Activated CD4-positive, alpha-beta T cell treated with anti-CD3 and anti-CD28 coated beads, Interleukin-2, amount 50 U/mL, for 1 hour (primary cell): ENCODE measurements around the gene EPHB1.

ENCODE experiments used
- DNase-seq: peaks from one replicate; pipeline ENCODE4 v3.0.0-alpha.2; 2020

The EPHB1 gene

GRCh38 chr3:134916276-134916961, 121.4 kb downstream of the EPHB1 start:
- no peak for DNase-seq

GRCh38 chr3:134917631-134918030, 122.6 kb downstream of the EPHB1 start:
- DNase-seq = no peak

GRCh38 chr3:134918441-134918840, 123.4 kb downstream of the EPHB1 start:
- no peak for DNase-seq

DNA sequence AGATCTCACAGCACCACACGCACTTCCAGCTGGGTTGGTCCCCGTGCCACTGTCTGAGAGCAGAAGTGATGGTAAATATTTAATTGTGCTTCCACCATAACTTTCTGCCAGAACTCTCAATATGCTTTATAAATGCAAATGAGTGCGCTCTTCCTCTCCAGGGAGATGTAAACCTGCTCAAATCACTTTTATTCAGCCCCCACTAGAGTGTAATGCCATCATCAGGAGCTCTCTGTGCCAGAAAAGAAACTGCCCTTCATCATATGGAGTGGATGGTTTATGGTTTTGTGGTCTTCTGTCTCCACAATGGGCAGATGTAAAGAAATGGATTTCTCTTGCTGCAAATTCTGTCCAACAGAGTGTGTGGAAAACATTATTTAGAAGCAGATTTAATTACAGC, 127.0 kb downstream of the EPHB1 start:
- no peak for DNase-seq

- no peak for DNase-seq
Observed at GRCh38 chr3:134922866-134923265, 127.8 kb downstream of the EPHB1 start.

DNA sequence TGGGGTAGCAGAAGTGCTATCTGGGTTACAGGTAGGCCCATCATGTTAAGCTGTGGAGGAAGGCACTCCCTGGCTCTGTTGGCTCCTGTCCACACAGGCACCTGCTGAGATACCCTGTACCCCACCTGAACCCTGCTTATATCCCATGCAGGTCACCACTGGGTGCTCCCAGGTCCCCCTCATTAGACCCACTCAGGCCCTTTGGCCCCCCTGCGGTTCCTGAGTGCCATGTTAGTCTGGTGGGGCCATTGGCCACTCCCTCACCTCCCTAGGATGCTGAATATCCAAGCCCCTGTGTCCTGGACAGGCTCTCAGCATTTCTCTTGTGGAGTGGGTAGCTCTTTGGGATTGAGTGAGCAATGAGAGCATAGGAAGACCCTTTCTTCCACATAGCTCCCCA, 128.2 kb downstream of the EPHB1 start:
- DNase-seq = no peak

DNA sequence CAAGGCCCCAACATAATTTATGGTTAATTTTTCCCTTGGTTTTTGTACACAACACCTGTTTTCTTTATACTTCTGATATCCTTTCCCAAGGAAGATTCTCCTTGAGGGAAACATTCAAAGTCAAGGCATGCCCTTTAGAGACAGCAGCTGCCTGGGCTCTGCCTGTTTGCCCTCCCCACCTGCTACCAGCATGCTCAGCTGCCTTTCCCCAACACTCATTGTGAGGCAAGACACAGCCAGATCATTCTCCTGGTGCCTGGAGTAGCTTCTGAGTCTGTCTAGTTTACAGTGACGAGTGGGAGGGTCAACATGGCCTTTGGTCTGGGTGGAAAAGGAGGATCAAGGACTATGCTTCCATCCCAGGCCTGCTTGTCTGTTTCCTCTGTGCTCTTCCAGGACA, 132.5 kb downstream of the EPHB1 start:
- DNase-seq = no peak

DNA sequence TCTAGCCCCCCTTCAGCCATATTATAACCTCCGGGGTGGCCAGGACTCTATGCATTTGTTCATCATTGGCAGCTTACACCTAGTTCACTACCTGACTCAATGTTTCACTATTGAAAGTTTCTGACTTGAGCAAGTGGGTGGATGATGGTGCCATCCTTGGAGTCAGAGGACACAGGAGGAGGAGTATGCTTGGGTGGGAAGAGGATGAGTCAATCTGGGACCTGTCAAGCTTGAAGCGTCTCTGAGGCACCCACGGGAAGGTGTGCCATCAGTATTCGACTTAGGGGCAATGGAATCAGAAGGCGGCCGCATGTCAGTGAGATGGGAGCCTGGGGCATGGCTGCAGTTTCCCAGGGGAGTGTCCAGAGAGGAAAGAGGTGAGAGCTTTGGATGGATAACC, 133.3 kb downstream of the EPHB1 start:
- no peak for DNase-seq

GRCh38 chr3:134928819-134929218, 133.8 kb downstream of the EPHB1 start:
- DNase-seq = no peak

- no peak for DNase-seq
Observed at GRCh38 chr3:134929976-134930375, 134.9 kb downstream of the EPHB1 start.

DNA sequence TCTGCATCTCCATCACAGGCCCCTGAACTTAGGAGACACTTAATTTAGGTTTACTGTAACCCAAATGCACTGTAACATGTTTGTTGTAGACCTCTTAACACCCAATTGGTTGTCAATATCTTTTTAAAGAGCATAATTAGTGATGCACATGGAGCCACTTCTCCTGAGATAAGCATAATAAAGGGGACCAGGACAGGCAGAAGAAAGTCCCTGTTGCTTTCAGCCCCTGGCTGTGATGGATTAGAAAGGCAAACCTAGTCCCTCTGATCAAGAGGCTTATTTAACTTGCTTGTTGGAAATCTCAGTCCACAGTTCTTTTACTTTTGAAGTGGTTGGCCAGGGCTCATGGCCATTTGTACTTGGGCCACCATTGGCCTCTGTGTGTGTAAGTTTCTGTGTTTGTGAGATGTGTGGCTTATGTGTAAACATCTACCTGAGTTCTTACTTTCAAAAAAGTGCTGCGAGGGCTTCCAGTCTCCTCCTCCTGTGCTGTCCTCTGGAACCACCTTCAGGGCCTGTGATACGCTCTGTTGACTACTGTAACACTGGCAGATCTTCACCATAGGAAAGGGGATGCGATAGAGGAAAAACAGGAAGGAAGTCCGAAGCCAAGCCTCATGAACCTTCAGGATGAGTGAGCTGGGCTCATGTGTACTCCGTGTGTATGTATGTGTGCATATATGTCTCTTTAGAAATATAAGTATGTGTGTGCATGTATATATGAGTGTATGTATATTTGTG, 136.2 kb downstream of the EPHB1 start:
- DNase-seq = no peak

- DNase-seq = no peak
Observed at GRCh38 chr3:134932035-134932434, 137.0 kb downstream of the EPHB1 start.

DNA sequence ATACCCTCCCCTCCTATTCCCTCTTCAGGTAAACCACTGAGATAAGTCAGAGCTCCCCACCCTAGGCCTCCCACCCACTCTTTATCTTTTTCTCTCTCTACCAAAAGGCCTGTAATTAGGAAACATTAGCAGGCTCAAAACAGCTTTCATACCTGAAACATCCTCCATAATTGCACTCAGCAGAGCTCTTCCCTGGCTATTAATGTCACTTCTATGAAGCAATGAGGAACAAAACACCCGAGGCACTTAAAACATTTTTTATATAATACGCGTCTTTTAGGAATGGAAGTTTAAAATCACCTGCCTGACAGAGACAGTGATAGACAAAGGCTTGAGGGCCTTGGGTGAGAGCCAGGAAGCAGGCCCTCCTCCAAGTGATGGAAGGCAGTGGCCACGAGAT, 138.9 kb downstream of the EPHB1 start:
- no peak for DNase-seq

GRCh38 chr3:134934933-134935332, 139.9 kb downstream of the EPHB1 start:
- DNase-seq = no peak

- DNase-seq = no peak
Observed at GRCh38 chr3:134937256-134938028, 142.4 kb downstream of the EPHB1 start.

DNA sequence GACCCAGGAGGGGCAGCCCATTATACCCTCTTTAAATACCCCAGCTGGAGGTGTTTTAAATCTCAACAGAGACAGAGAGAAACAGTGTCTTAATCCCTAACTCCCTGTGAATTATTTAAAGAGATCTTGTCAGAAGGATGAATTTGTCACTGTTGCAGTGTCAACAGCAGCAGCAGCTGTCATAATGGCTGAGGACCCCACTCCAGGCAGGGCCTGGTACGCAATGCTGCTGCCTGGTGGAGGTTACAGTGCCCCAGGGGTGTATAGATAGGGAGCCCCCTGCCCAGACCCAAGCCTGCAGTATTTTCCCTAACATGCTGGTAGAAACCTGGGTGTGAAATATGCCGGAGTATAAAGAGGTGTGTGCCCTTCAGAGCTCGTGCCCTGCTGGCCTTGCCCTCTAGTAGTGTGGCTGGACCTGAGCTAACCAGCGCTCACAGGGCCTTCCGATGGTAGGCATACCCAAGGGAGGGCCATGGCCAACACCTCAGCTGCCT, 143.0 kb downstream of the EPHB1 start:
- DNase-seq = no peak

DNA sequence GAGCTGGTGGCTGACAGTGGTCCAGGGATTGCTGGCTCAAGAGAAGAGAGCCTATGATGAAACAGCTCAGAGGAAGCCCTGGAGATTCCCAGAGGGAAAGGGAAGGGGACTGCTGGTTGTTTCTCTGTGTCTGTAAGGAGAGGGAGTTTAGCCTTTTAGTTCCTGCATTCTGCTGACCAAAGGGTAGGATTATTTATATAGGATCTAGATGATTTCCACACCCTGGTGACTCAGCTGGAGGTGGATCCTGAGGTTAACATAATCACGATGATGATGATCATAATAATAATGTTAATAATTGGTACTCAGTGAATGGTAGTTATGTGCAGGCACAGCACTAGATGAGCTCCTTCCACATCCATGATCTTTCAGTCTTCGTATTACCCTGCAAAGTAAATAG, 144.9 kb downstream of the EPHB1 start:
- DNase-seq = no peak

GRCh38 chr3:134941820-134942219, 146.8 kb downstream of the EPHB1 start:
- no peak for DNase-seq

DNA sequence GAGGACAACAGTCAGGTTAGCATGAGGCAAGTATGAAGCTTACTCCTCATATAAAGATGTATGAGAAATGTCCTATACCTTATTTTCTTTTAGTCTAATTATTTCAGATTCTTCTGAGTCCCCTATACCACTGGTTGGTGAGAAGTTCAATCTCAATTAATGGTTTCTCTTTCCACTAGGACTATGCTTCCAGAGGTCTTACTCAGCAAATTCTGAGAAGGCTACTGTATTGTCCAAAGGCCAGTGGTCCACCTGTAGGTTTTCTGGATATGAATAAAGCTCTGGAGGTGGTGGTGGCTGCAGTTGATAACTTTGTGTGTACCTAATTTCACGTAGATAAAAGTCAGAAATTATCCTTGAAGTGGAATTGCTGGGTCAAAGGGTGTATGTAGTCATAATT, 149.4 kb downstream of the EPHB1 start:
- DNase-seq = no peak

- no peak for DNase-seq
Observed at GRCh38 chr3:134949150-134949549, 154.1 kb downstream of the EPHB1 start.

- DNase-seq = no peak
Observed at GRCh38 chr3:134952371-134952770, 157.3 kb downstream of the EPHB1 start.

GRCh38 chr3:134955874-134956273, 160.8 kb downstream of the EPHB1 start:
- DNase-seq = no peak

GRCh38 chr3:134956395-134956794, 161.3 kb downstream of the EPHB1 start:
- no peak for DNase-seq

DNA sequence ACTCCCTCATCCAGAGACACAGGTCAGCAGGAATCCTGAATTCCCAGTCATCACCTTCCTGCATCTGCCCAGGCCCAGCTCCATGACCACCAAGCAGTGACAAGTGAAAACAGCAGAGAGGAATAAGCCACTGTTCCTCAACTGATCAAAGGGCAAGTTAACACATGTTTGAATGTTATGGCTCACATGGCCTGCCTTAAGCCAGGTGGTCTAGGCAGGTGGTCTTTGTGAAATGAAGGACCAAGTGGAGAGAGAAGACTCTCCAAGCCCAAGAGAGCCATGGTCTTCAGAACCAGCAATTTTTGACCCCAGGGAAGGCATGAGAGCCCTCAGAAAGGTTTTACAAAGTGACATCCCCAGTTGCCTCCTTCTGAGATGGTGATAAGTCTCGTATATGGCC, 161.8 kb downstream of the EPHB1 start:
- no peak for DNase-seq
